K562 (cell line): ENCODE data around the gene MKNK1. TPM values are rescaled to one million over a fixed set of nuclear protein-coding genes. Genes with fewer than 3 reads are reported as not detected.

Experiments
- ATF7 ChIP-seq: fragments of 450-650 bp; IDR thresholded peaks from 2 replicates; pipeline ENCODE4 v1.7.1; 2014; ENCODE audit warnings: mild to moderate bottlenecking, moderate library complexity
- CTBP1 ChIP-seq: fragments of 450-650 bp; IDR thresholded peaks from 2 replicates; pipeline ENCODE4 v1.6.1; 2016; ENCODE audit warnings: borderline replicate concordance
- HIVEP1 ChIP-seq: fragments of 250-450 bp; sonication (Bioruptor Pico); IDR thresholded peaks from 2 replicates; pipeline ENCODE4 v1.4.0; 2020; ENCODE audit warnings: mild to moderate bottlenecking
- HSF4 ChIP-seq: fragments of 250-450 bp; sonication (Bioruptor Pico); IDR thresholded peaks from 2 replicates; pipeline ENCODE4 v2.1.2; 2022; ENCODE audit warnings: mild to moderate bottlenecking, moderate library complexity, borderline replicate concordance
- NCOA2 ChIP-seq, 2 experiments: fragments of 450-650 bp; IDR thresholded peaks; 2 replicates each; pipeline ENCODE4 v1.6.1; 2018; ENCODE audit warnings: mild to moderate bottlenecking in 2 of 2, moderate library complexity in 1 of 2; ENCODE audit not compliant: partially characterized antibody in 2 of 2
- POLR3G ChIP-seq: IDR thresholded peaks from 2 replicates; pipeline ENCODE4 v1.6.1; 2011; ENCODE audit not compliant: insufficient read length, insufficient replicate concordance; ENCODE audit errors: extremely low read depth
- SRSF3 ChIP-seq: fragments of 200-400 bp; formaldehyde crosslinking; IDR thresholded peaks from 2 replicates; pipeline ENCODE4 v1.6.1; 2016; ENCODE audit warnings: mild to moderate bottlenecking, low read length, moderate library complexity; ENCODE audit not compliant: insufficient read depth
- ZBTB26 ChIP-seq: fragments of 450-650 bp; formaldehyde crosslinking; IDR thresholded peaks from 2 replicates; pipeline ENCODE4 v1.4.0; 2022; ENCODE audit warnings: missing genetic modification characterization
- ZNF280B ChIP-seq: fragments of 250-450 bp; sonication (Bioruptor Pico); IDR thresholded peaks from 2 replicates; pipeline ENCODE4 v1.5.1; 2021; ENCODE audit warnings: mild to moderate bottlenecking
- polyA plus RNA-seq, 8 experiments: library from polyadenylated mRNA; depleted of rRNA in 4 of 8; stranded (reverse) in 5 of 8; unstranded in 3 of 8; fragments of >200 nt; fragmentation: Nextera tagmentation in 2 of 8; fragmentation: Illumina TruSeq in 1 of 8; extraction: Ambion mirVana in 2 of 8; extraction: Trizol in 1 of 8; gene quantifications; 2 replicates each; pipeline versions ENCODE4 v1.2.1 to v1.2.3, GENCODE V29; 2011 to 2014; ENCODE audit warnings: inconsistent platforms in 1 of 8, missing spikeins in 1 of 8
- total RNA-seq, 7 experiments: library from RNA; depleted of rRNA in 6 of 7; stranded (reverse); fragments of >200 nt in 6 of 7; fragmentation: Illumina TruSeq in 2 of 7; extraction: Trizol in 2 of 7; gene quantifications; 2 replicates each; pipeline versions ENCODE4 v1.2.1 to v1.2.3, GENCODE V29; 2011 to 2021; ENCODE audit warnings: low replicate concordance in 1 of 7
- TF ChIP-seq, protein P1 (sequence below): fragments of 450-650 bp; IDR thresholded peaks from 2 replicates; pipeline ENCODE4 v1.6.1; 2016; ENCODE audit warnings: mild to moderate bottlenecking, moderate library complexity

Gene MKNK1
- total and polyA plus RNA-seq, 9 of the 15 experiments (the other 6 are each of a cell fraction or from before 2014, with no cell fraction given): 27.7 to 51.3 (median 43.7) TPM

- TF ChIP-seq, protein P1, sequence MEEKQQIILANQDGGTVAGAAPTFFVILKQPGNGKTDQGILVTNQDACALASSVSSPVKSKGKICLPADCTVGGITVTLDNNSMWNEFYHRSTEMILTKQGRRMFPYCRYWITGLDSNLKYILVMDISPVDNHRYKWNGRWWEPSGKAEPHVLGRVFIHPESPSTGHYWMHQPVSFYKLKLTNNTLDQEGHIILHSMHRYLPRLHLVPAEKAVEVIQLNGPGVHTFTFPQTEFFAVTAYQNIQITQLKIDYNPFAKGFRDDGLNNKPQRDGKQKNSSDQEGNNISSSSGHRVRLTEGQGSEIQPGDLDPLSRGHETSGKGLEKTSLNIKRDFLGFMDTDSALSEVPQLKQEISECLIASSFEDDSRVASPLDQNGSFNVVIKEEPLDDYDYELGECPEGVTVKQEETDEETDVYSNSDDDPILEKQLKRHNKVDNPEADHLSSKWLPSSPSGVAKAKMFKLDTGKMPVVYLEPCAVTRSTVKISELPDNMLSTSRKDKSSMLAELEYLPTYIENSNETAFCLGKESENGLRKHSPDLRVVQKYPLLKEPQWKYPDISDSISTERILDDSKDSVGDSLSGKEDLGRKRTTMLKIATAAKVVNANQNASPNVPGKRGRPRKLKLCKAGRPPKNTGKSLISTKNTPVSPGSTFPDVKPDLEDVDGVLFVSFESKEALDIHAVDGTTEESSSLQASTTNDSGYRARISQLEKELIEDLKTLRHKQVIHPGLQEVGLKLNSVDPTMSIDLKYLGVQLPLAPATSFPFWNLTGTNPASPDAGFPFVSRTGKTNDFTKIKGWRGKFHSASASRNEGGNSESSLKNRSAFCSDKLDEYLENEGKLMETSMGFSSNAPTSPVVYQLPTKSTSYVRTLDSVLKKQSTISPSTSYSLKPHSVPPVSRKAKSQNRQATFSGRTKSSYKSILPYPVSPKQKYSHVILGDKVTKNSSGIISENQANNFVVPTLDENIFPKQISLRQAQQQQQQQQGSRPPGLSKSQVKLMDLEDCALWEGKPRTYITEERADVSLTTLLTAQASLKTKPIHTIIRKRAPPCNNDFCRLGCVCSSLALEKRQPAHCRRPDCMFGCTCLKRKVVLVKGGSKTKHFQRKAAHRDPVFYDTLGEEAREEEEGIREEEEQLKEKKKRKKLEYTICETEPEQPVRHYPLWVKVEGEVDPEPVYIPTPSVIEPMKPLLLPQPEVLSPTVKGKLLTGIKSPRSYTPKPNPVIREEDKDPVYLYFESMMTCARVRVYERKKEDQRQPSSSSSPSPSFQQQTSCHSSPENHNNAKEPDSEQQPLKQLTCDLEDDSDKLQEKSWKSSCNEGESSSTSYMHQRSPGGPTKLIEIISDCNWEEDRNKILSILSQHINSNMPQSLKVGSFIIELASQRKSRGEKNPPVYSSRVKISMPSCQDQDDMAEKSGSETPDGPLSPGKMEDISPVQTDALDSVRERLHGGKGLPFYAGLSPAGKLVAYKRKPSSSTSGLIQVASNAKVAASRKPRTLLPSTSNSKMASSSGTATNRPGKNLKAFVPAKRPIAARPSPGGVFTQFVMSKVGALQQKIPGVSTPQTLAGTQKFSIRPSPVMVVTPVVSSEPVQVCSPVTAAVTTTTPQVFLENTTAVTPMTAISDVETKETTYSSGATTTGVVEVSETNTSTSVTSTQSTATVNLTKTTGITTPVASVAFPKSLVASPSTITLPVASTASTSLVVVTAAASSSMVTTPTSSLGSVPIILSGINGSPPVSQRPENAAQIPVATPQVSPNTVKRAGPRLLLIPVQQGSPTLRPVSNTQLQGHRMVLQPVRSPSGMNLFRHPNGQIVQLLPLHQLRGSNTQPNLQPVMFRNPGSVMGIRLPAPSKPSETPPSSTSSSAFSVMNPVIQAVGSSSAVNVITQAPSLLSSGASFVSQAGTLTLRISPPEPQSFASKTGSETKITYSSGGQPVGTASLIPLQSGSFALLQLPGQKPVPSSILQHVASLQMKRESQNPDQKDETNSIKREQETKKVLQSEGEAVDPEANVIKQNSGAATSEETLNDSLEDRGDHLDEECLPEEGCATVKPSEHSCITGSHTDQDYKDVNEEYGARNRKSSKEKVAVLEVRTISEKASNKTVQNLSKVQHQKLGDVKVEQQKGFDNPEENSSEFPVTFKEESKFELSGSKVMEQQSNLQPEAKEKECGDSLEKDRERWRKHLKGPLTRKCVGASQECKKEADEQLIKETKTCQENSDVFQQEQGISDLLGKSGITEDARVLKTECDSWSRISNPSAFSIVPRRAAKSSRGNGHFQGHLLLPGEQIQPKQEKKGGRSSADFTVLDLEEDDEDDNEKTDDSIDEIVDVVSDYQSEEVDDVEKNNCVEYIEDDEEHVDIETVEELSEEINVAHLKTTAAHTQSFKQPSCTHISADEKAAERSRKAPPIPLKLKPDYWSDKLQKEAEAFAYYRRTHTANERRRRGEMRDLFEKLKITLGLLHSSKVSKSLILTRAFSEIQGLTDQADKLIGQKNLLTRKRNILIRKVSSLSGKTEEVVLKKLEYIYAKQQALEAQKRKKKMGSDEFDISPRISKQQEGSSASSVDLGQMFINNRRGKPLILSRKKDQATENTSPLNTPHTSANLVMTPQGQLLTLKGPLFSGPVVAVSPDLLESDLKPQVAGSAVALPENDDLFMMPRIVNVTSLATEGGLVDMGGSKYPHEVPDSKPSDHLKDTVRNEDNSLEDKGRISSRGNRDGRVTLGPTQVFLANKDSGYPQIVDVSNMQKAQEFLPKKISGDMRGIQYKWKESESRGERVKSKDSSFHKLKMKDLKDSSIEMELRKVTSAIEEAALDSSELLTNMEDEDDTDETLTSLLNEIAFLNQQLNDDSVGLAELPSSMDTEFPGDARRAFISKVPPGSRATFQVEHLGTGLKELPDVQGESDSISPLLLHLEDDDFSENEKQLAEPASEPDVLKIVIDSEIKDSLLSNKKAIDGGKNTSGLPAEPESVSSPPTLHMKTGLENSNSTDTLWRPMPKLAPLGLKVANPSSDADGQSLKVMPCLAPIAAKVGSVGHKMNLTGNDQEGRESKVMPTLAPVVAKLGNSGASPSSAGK: no peak
- TF ChIP-seq SRSF3: no peak
- peak; percentile 90 for TF ChIP-seq CTBP1
- TF ChIP-seq ZBTB26 (CRISPR knock-in tag): no peak
- no peak for TF ChIP-seq POLR3G
- TF ChIP-seq ZNF280B (CRISPR knock-in tag): no peak
- 0 out of 2 replicates have a peak, but pooled peaks have one; percentile 18 for TF ChIP-seq ATF7
- TF ChIP-seq NCOA2 (IDR thresholded peaks at IDR 0.05; ENCODE audit: partially characterized antibody in 2 of 2): no peak
- TF ChIP-seq HSF4: no peak
- TF ChIP-seq HIVEP1 (CRISPR knock-in tag): no peak
Observed at GRCh38 chr1:46517010-46517600, 87.0 kb downstream of the MKNK1 start (continued).
